Activated CD8-positive, alpha-beta memory T cell treated with anti-CD3 and anti-CD28 coated beads, Interleukin-2, amount 50 U/mL, for 24 hours (primary cell): ENCODE measurements around the gene EML6.
"Not testable (repeated sequence)": the region's sequence is repeated elsewhere in the genome, so short reads cannot be mapped to it uniquely, and the experiment has no call there.

Experiments used
- DNase-seq: peaks from one replicate; pipeline ENCODE4 v3.0.0-alpha.2; 2020; ENCODE audit errors: extremely low read depth

The EML6 gene

DNA sequence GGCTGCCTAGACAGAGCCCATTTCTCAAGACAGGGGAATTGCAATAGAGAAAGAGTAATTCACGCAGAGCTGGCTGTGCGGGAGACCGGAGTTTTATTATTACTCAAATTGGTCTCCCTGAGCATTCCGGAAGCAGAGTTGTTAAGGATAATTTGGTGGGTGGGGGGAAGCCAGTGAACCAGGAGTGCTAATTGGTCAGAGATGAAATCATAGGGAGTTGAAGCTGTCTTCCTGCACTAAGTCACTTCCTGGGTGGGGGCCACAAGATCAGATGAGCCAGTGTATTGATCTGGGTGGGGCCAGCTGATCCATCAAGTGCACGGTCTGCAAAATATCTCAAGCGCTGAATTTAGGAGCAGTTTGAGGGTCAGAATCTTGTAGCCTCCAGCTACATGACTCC is 242.0 kb downstream of the EML6 start:
- DNase-seq, result no peak

DNA sequence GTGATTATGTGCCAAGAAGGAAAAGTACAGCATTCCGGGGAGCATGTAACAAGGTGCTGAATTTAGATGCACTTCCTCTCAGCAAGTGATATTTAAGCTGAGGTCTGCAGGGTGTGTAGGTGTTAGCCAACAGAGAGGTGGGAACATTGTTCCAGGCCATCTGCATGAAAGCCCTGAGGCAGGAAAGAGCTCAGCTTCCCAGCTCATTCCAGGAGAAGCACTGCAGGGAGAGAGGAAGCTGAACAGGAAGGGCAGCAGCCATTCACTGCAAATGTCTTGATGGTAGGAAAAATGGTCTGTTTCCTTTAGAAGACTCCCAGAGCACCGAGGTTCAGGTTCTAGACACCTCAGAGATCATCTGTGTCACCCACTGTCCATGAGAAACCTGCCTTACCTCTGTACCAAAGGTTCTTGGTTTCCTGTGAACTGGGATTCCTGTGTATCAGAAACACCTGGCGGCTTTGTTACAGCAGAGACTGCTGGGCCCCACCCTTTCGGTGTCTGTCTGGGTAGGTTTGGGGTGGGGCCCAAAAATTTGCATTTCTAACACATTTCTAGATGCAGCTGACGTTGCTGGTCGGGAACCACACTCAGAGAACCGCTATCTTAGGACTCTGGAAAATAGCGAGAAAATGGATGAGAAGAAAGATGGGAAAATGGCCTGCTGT is 242.8 kb downstream of the EML6 start:
- no peak for DNase-seq

DNA sequence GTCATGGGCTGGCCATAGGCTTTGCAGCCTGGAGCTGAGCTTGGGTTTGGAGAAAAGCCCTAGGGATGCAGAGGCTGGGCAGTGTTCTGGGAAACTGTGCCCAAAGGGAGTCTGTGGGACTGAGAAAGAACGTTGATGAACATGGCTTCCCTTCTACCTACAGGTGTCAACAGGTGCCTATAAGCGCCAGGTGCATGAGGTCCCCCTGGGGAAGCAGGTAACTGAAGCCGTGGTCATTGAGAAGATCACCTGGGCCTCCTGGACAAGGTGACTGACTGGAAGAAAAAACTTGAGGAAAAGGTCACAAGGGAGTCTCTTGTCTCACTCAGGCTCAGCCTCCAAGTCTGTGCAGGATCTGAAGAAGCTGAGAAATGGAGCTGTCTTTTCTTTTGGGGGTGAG is 243.4 kb downstream of the EML6 start:
- no peak for DNase-seq

- DNase-seq, result no peak
Measured at GRCh38 chr2:54967269-54967668, 243.8 kb downstream of the EML6 start.

DNA sequence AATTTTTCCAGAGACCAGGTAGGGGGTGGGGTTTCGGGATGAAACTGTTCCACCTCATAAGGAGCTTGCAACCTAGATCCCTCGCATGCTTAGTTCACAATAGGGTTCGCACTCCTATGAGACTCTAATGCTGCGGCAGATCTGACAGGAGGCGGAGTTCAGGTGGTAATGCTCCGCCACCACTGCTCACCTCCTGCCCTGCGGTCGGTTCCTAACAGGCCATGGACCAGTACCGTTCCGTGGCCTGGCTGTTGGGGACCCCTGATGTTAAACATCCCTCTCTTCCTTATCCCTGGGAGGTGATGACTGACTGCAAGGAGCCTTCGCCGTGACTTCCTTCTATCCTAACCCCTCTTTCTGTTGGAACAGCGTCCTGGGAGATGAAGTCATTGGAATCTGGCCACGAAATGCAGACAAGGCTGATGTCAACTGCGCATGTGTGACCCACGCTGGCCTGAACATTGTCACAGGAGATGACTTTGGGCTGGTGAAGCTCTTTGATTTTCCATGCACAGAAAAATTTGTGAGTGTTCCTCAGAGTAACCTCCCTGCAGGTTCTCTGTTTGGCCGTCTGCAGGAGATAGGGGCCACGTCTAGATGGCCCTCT is 244.4 kb downstream of the EML6 start:
- no peak for DNase-seq

- DNase-seq, result no peak
Measured at GRCh38 chr2:54968561-54969218, 245.2 kb downstream of the EML6 start.

DNA sequence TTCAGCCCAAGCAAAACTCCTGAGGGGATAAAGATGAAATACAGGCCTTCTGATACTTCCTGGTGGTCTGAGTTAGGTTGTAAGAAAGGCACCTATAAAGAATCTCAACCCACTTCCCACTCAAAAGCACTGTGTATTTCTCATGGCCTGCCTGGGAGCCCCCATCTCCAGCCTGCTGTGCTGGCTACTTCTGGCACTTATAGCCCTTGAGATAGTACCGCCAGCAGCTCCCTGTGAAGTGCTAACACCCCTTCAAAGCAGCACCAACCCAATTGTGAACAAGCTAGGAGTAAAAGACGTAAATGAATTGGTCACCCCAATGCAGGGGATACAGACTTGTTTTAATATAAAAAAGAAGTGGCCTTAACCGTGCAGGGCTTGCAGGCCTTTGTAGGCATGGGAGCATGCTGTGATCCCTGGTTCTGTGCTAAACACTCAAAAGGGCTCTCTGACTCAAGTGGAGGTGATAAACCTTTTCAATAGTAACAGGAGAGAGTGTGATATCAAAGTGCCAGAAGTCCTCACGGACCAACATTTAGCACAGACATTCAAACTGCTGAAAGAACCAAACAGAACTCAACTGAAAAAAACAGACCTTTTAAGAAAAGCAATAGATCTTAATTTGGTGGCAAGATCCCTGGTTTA is 246.0 kb downstream of the EML6 start:
- DNase-seq, result no peak

- DNase-seq, result no peak
Measured at GRCh38 chr2:54969940-54970338, 246.5 kb downstream of the EML6 start.

- DNase-seq, result no peak
Measured at GRCh38 chr2:54975175-54975574, 251.7 kb downstream of the EML6 start.

DNA sequence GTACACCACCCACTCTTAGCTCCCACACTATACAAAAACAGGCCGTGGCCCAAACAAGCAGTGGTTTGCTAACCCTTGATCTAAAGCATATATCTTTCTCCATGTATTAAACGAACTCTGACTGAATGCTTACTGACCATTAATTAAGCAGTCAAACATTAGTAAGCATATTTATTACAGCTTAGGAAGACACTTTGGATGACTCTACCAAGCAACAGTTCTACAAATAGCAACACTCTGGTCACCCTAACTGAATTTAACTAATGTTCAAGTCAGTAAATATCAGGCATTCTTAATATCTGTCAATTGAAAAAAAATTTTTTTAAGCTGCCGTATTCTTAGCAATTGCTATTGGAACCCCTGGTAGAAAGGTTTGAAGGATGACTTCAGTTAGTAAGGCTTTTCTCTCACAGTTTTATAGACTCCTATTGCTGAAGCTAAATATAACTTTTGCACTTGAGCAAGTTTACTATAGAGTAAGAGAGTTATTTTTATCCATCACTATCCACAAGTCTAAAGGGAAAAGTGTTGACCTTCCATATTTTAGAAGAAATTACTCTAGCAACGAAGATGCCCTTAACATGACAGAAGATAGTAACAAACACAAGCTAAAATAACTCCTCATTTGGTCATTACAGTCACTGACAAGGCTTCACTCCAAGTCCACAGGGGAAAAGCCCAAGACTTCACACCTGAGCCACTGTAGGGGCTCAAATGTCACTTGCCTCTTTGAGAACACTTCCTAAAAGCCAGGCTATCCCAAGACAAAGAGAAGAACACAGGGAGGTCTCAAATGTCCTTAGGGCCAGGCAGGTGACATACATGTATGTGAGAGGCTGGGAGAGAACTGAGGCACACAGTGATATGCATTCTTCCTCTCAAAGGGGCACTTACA is 252.4 kb downstream of the EML6 start:
- DNase-seq, result no peak

DNA sequence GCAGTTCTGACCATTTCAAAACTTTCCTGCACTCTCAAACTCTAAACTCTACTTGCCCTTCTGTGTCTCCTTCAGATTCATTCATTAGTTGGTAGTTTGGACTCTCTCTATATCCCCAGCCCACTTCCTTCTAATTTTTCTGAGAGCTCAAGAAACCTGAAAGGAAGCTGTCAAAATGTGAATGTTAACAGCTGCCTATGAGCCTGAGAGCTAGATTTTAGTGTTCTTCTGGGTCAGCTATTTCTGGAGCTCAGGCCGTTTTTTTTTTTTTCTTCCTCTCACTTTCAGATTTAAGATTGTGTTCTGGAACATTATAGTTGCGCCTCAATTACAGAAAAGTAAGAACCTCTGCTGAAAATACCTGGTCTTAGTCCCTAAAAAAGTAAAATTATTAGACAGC is 253.7 kb downstream of the EML6 start:
- no peak for DNase-seq

DNA sequence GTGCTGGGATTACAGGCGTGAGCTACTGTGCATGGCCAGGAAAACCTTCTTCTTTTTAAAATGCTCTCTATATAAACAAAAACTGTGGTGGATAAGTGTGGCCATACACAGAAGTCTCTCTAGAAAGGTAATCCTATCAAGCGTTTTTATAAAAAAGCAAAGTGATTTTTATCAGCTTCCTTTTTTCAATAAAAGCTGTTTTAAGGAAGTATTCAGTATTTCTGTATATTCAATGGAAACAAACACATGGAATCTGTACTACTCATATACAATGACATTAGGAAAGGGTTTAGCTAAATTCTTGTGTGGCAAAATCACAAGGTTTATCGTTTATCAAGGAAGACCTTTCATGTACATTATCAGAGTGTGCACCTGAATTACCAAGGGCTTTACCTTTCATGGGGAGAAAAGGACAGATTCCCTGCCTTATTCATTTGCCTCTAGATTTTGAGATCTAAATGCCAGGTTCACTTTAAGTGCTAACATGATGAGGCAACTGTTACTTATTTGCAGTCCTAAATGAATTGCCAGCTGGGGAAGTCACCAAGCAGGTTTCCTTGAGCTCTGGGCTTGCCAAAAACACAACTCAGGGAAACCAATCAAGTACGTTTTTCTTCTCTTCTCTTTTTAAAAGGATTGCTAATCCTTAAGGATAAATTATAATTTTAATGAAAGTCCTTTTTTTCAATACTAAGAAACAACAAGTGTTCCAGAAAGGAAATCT is 256.0 kb downstream of the EML6 start:
- DNase-seq, result no peak

- DNase-seq, result no peak
Measured at GRCh38 chr2:54981385-54981784, 257.9 kb downstream of the EML6 start.

DNA sequence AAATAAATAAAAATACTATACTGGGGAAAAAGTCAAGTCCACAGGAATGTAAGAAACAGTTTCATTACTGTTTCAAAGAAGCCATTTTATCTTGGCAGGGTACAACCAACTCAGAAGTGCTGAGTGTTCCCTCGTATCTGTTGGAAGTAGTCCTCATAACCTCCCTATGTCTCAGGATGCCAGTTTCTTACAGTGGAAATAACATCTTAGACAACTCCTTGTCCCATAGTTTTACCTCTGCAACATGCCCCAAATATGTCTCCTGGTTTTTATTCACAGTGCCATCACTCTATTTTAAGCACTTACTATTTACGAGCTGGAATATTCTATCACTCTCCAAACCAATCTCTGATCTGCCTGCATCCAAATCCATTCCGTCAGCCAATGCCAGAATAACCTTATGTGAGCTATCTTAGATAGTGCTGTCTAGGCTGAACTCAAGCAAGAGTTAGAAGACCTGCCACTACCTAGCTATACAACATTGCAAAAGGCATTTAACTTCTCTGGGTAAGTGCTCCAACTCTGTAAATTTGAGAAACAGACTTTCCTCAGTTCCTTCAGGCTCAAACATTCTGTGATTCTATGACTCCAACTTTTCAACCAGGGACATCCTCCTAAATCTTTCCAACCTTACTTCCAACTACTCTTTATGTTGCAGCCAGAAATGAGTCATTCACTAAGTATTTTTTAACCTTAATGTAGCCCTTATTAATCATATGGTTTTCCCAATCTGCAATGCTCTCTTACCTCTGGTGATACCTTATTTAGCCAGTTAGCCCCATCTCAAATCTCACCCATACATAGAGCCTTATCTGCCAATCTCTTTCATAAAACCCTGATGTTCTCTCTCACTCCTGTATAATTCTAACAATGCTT is 260.1 kb downstream of the EML6 start:
- no peak for DNase-seq

DNA sequence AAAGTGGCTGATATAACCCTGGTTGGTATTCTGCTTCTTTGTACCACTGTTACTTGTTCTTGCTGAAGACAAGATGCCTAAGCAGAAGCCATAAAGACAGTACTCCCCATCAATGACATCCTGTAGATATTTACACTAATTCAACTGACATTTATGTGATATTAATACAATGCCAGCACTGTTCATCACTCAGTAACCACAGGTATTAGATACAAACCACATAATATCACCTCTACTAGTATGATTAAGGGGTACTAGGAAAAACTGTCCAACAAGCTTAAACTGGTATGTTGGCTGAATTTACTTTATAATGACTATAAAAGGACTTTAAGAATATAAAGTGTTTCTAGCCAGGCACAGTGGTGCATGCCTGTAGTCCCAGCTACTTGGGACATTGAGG is 261.0 kb downstream of the EML6 start:
- no peak for DNase-seq

GRCh38 chr2:54986264-54986663 is 262.8 kb downstream of the EML6 start:
- no peak for DNase-seq

DNA sequence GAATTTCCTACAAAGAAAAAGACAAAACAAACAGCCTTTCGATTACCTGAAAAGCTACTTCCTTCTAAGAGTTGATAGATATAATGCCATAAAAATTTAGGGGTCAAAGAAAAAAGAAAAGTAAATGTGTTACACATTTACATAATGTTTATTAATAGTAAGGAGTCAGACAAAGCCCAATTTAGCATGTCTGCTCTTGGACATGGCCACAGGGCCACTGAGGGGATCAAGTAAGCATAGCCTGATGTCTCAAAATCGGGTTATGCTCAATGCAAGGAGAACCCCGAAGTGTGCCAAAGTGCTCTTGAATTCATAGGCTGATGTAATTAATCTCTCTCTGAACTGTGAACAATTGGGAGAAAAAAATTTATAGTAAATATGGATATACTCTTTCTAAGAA is 265.1 kb downstream of the EML6 start:
- DNase-seq, result no peak

GRCh38 chr2:54990694-54991093 is 267.2 kb downstream of the EML6 start:
- DNase-seq, result not testable (repeated sequence)

DNA sequence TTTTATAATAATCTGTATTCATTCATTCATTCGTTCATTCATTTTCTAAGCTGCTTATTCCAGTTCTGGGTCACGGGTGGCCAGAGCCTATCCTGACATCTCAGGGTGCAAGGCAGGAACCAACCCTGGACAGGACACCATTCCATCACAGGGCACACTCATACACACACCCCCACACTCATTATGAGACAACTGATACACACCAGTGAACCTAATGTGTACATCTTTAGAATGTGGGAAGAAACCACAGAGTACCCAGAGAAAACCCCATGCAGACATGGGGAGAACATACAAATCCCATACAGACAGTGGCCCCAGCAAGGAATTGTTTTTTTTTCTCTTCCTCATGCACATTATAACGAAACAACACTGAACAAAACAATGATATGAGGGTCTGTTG is 272.1 kb downstream of the EML6 start:
- DNase-seq, result no peak

GRCh38 chr2:54997826-54998225 is 274.4 kb downstream of the EML6 start:
- DNase-seq, result no peak
